Neural crest cell (in vitro differentiated cells): ENCODE results near the gene NXT1. TPM values are rescaled to one million over a fixed set of nuclear protein-coding genes. Genes with fewer than 3 reads are reported as not detected.

Experiments used
- DNase-seq: peaks from one replicate; pipeline ENCODE4 v3.0.0; 2021; ENCODE audit warnings: low read depth, mixed read lengths, low spot score
- H3K27ac Mint-ChIP-seq: one replicate; pipeline ENCODE4 v1.8.0; 2021; ENCODE audit warnings: mild to moderate bottlenecking, mixed read lengths; ENCODE audit not compliant: unreplicated experiment
- H3K27me3 Mint-ChIP-seq: 2 replicates; pipeline ENCODE4 v1.8.0; 2021; ENCODE audit warnings: low read depth, mild to moderate bottlenecking, mixed read lengths
- H3K36me3 Mint-ChIP-seq: 2 replicates; pipeline ENCODE4 v1.8.0; 2021; ENCODE audit warnings: low read depth, mild to moderate bottlenecking, mixed read lengths
- H3K4me1 Mint-ChIP-seq: 2 replicates; pipeline ENCODE4 v1.8.0; 2021; ENCODE audit warnings: mixed read lengths
- H3K4me3 Mint-ChIP-seq: one replicate; pipeline ENCODE4 v1.8.0; 2021; ENCODE audit warnings: mild to moderate bottlenecking, mixed read lengths
- H3K9me3 Mint-ChIP-seq: 2 replicates; pipeline ENCODE4 v1.8.0; 2021; ENCODE audit warnings: mixed read lengths
- total RNA-seq: library from RNA; stranded (reverse); gene quantifications from 2 replicates; pipeline ENCODE4 v1.2.1, GENCODE V29; 2021
- TF ChIP-seq, protein P1 (sequence below): fragments of 200-600 bp; sonication (generic); conservative IDR thresholded peaks from 2 replicates; pipeline ENCODE4 v1.5.0; 2021; ENCODE audit warnings: antibody characterized with exemption, mild to moderate bottlenecking

Gene NXT1
- total RNA-seq, 1 donor from 2014 or later, result 33.9 TPM

DNA sequence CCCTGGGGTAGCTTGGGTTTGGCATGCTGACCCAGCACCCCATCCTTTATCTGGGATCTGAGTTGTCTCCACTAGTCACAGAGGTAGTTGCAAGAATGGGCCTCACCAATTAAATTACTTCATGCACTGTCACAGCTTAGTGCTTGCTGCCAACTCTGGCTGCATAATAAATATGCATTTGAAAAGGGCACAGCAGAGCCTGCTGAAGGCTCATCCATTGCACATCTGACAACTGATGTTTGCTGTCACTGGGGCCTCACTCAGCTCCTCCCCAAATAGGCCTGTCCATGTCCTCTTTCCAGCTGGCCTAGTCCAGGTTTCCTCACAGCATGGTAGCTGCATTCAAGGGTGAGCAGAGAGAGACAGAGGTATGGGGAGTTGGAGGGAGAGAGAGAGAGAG, 13.3 kb upstream of the NXT1 start:
- H3K27ac Mint-ChIP-seq, result no peak overlapping the region
- no peak for DNase-seq
- H3K4me3 Mint-ChIP-seq, result no peak overlapping the region
- H3K4me1 Mint-ChIP-seq, result peaks cover 4% of the 10 kb centered on the region
- H3K36me3 Mint-ChIP-seq, result no peaks in the 10 kb centered on the region
- H3K27me3 Mint-ChIP-seq, result no peaks in the 10 kb centered on the region
- TF ChIP-seq, protein P1, sequence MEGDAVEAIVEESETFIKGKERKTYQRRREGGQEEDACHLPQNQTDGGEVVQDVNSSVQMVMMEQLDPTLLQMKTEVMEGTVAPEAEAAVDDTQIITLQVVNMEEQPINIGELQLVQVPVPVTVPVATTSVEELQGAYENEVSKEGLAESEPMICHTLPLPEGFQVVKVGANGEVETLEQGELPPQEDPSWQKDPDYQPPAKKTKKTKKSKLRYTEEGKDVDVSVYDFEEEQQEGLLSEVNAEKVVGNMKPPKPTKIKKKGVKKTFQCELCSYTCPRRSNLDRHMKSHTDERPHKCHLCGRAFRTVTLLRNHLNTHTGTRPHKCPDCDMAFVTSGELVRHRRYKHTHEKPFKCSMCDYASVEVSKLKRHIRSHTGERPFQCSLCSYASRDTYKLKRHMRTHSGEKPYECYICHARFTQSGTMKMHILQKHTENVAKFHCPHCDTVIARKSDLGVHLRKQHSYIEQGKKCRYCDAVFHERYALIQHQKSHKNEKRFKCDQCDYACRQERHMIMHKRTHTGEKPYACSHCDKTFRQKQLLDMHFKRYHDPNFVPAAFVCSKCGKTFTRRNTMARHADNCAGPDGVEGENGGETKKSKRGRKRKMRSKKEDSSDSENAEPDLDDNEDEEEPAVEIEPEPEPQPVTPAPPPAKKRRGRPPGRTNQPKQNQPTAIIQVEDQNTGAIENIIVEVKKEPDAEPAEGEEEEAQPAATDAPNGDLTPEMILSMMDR, result no peak
- no peaks in the 10 kb centered on the region for H3K9me3 Mint-ChIP-seq

DNA sequence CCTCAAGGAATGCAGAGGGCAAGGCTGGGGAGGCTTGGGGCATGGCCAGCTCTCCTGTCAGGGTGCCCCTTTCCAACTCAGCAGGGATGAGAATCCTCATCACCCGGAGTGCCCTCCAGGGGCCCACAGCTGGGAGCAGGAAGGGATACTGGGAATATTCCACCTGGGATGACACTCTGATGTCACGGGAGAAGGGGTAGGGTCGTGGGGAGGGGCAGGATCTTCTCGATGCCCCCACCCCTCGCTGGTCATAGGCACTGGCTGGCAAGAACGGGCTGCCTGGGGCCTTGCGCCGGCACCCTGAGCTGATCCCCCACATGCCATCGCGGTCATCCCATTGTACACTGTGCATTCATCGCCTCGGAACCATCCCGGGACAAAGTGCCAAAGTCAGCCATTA, 10.6 kb upstream of the NXT1 start:
- TF ChIP-seq, protein P1, result no peak
- H3K4me1 Mint-ChIP-seq, result peaks cover 4% of the 10 kb centered on the region

DNA sequence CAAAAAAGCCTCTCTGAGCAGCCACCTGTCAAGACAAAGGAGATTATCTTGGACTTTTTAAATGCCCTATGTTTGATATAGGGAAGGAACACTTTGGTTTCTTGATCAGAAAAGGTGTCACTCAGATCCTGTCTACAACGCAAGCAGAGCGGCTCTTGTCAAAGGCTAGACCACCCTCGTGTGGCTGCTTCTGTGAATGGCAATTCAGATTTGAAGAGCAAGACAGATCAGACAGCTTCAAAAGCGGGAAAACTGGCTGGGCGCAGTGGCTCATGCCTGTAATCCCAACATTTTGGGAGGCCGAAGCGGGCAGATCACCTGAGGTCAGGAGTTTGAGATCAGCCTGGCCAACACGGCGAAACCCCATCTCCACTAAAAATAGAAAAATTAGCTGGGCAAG, 10.1 kb upstream of the NXT1 start:
- H3K27me3 Mint-ChIP-seq, result no peaks in the 10 kb centered on the region
- DNase-seq, result peak; percentile 53
- no peak overlapping the region for H3K4me3 Mint-ChIP-seq
- H3K27ac Mint-ChIP-seq, result no peak overlapping the region
- no peaks in the 10 kb centered on the region for H3K36me3 Mint-ChIP-seq
- H3K9me3 Mint-ChIP-seq, result no peaks in the 10 kb centered on the region
- H3K4me1 Mint-ChIP-seq, result peaks cover 4% of the 10 kb centered on the region
- TF ChIP-seq, protein P1, result peak; percentile 81

More for the DNA sequence above, 10.6 kb upstream of the NXT1 start:
- Mint-ChIP-seq H3K9me3 (no peaks in the 10 kb centered on the region), H3K27me3 (no peaks in the 10 kb centered on the region), H3K27ac (no peak overlapping the region), H3K4me3 (no peak overlapping the region), H3K36me3 (no peaks in the 10 kb centered on the region)
- no peak for DNase-seq

DNA sequence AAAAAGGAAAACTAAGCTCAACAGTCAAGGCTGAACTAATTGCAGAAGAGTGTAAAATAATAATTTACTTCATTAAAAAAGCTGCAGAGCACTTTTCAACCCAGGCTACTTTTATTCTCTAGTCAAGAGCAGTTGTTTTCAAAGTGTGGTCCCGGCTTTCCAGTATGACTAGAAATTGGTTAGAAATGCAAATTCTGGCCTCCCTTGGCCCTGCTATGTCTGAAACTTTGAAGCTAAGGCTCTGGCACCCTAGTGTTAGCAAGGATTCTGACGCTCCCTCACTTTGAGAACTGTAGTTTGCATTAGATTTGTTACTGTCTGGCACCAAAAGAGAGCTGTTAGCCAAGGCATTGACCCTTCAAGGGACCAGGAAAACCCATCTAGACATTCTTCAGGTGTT, 9.5 kb upstream of the NXT1 start:
- Mint-ChIP-seq H3K27ac (no peak overlapping the region), H3K27me3 (no peaks in the 10 kb centered on the region), H3K4me1 (peaks cover 4% of the 10 kb centered on the region), H3K9me3 (no peaks in the 10 kb centered on the region), H3K4me3 (no peak overlapping the region), H3K36me3 (no peaks in the 10 kb centered on the region)
- DNase-seq, result no peak
- TF ChIP-seq, protein P1, result no peak

DNA sequence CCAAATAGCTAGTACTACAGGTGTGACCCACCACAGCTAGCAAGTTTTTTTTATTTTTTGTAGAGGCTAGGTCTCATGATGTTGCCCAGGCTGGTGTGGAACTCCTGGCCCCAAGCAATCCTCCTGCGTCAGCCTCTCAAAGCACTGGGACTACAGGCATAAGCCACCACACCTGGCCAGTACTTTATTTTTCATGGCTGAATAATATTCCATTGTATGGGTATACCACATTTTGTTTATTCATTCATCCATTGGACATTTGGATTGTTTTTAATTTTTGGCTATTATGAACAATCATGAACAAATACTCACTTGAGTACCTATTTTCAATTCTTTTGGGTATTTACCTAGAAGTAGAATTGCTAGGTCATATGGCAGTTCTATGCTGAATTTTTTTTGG, 7.0 kb upstream of the NXT1 start:
- Mint-ChIP-seq H3K4me3 (no peak overlapping the region), H3K9me3 (no peaks in the 10 kb centered on the region), H3K27me3 (no peaks in the 10 kb centered on the region), H3K4me1 (peaks cover 1% of the 10 kb centered on the region), H3K36me3 (no peaks in the 10 kb centered on the region), H3K27ac (no peak overlapping the region)
- DNase-seq, result no peak
- TF ChIP-seq, protein P1, result no peak

DNA sequence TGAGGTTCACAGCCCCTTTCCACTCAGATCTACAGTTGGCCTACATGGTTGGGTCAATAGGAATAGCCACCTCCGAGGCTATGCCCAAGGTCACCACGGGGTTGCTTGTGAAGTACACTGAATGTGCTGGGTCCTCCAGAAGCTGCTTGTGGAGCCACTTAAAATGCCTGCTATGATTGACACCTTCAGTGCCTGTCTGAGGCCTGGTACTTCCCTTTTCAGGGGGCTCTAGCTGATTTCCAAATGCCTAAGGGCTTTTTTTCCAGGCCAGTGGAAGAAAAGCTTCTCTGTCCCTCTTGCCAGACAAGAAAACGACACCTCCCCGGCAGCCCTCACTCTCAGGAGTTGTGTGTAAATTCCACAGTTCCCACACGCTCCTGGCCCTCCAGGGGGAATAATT, 6.3 kb upstream of the NXT1 start:
- Mint-ChIP-seq H3K4me3 (no peak overlapping the region), H3K4me1 (peaks cover 9% of the 10 kb centered on the region), H3K27me3 (no peaks in the 10 kb centered on the region), H3K36me3 (no peaks in the 10 kb centered on the region), H3K27ac (peak overlapping the region; percentile 50), H3K9me3 (no peaks in the 10 kb centered on the region)
- DNase-seq, result no peak
- TF ChIP-seq, protein P1, result no peak
